BJ (cell line): ENCODE data around the gene LRP1-AS. TPM values are rescaled to one million over a fixed set of nuclear protein-coding genes. Genes with fewer than 3 reads are reported as not detected.

Experiments
- CTCF ChIA-PET: fragments of 350-600 bp; formaldehyde crosslinking; extraction: SDS; loops from one replicate; lab custom pipeline; 2021; ENCODE audit warnings: antibody characterized with exemption, inconsistent platforms; lab: Yijun Ruan, JAX
- POLR2A ChIA-PET: fragments of 300-600 bp; sonication (Branson Sonifier 250); formaldehyde crosslinking; extraction: SDS; loops from one replicate; lab custom pipeline; 2021; ENCODE audit warnings: antibody characterized with exemption; lab: Charles Lee
- DNase-seq: peaks from one replicate; pipeline ENCODE4 v3.0.0-alpha.2; 2011; ENCODE audit warnings: low read depth
- H3K27me3 ChIP-seq: 2 replicates; pipeline ENCODE4 v1.6.0; 2011; ENCODE audit warnings: low read length; ENCODE audit not compliant: control insufficient read depth, insufficient read depth
- H3K36me3 ChIP-seq: 2 replicates; pipeline ENCODE4 v1.5.1; 2011; ENCODE audit warnings: low read length; ENCODE audit not compliant: control insufficient read depth, insufficient read depth
- H3K4me3 ChIP-seq: 2 replicates; pipeline ENCODE4 v1.5.1; 2011; ENCODE audit warnings: low read depth, mild to moderate bottlenecking, control low read depth, low read length
- CTCF ChIP-seq: IDR thresholded peaks from 2 replicates; pipeline ENCODE4 v1.5.1; 2011; ENCODE audit warnings: low read depth, mild to moderate bottlenecking, control low read depth, inconsistent platforms, low read length, moderate library complexity; ENCODE audit not compliant: insufficient read depth
- polyA plus RNA-seq: library from polyadenylated mRNA; depleted of rRNA; stranded (reverse); fragments of >200 nt; gene quantifications from 2 replicates; pipeline ENCODE4 v1.2.3, GENCODE V29; 2011

LRP1-AS gene
- polyA plus RNA-seq, 1 experiment, result not detected

- H3K27me3 ChIP-seq, result no peaks in the 10 kb centered on the region
- TF ChIP-seq CTCF, result no peak
- peaks cover 16% of the 10 kb centered on the region for H3K36me3 ChIP-seq
- ChIA-PET CTCF (interaction anchor here (0.7 to 10.0 kb wide), 36 partner anchors 11 to 543 kb away, joined by 3 to 199 read pairs (median 6); partner anchors contain the start of genes LRP1, LRP1-AS, MYO1A and NAB2), POLR2A (interaction anchor here (0.5 to 1.7 kb wide), 7 partner anchors 9 to 42 kb away, joined by 3 to 20 read pairs (median 8); partner anchors contain the start of genes LRP1 and NAB2)
- peak within 1 kb of the TSS; percentile 73 for H3K4me3 ChIP-seq
- no peak for DNase-seq
Observed at GRCh38 chr12:57111031-57111734, 36.2 kb downstream of the LRP1-AS start, which contains the start of gene STAT6. TSS of gene STAT6 (minus strand) at chr12:57111362. CDS start at chr12:57108278, 3,084 bp downstream.

- POLR2A ChIA-PET, result interaction anchor here (0.5 to 1.6 kb wide), 2 partner anchors 22 to 25 kb away, joined by 12 to 20 read pairs; partner anchors contain the start of gene NAB2
Observed at GRCh38 chr12:57110104-57111030, 37.1 kb downstream of the LRP1-AS start.

DNA sequence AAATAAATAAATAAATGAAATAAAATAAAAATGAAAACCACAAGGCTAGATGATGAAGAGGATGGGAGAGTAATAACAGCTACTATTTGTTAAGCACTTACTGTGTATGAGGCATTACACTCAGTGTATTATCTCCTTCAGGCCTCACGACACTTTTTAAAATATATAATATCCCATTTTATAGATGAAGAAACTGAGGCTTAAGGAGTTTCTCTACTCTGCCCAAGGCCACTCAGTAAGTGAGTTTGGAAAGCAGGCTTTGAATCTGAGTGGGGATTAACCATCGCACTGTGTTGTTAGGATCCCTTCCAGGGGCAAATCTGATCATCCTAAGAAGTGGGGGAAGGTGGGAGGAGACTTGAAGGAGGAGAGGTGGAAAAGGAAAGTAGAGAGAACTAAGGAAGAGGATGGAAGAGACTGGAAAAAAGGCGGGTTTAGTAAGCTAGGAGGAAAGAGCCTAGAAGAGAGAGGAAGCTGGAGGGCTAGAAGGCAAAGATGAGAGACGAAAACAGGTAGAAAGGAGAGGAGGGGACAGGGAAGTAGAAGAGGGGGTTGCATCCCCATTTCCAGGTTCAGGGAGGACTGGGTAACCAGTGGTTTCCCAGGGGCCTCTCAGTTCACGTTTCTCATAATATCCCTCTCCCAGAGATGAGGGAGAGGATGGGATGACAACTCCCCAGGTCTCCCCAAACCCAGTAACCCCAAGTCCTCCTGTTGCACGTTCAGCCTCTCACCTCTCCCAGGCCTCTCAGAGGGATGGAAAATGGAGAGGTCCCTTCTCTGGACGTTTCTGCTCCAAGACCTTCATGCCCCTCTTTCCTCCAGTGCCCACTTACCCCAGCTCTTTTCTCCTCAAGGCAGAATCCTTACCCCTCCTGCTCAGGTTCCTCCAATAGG, 38.0 kb downstream of the LRP1-AS start:
- ChIA-PET POLR2A (no interaction called here), CTCF (interaction anchor here (1.0 to 10.0 kb wide), 4 partner anchors 15 to 74 kb away, joined by 5 to 199 read pairs (median 98); partner anchors contain the start of gene NAB2)
- no peaks in the 10 kb centered on the region for H3K27me3 ChIP-seq
- H3K4me3 ChIP-seq, result peak overlapping the region; percentile 73
- peaks cover 27% of the 10 kb centered on the region for H3K36me3 ChIP-seq
- DNase-seq, result no peak
- TF ChIP-seq CTCF, result no peak

More at GRCh38 chr12:57110104-57111030, 37.1 kb downstream of the LRP1-AS start:
- peaks cover 22% of the 10 kb centered on the region for H3K36me3 ChIP-seq
- DNase-seq, result no peak
- peak; percentile 5; the same call in 1 of the 2 replicates for TF ChIP-seq CTCF
- H3K4me3 ChIP-seq, result peak overlapping the region; percentile 73
- no peaks in the 10 kb centered on the region for H3K27me3 ChIP-seq
- CTCF ChIA-PET, result interaction anchor here (0.7 to 10.0 kb wide), 17 partner anchors 12 to 132 kb away, joined by 3 to 199 read pairs (median 18); partner anchors contain the start of genes LRP1, LRP1-AS, NAB2 and NEMP1

DNA sequence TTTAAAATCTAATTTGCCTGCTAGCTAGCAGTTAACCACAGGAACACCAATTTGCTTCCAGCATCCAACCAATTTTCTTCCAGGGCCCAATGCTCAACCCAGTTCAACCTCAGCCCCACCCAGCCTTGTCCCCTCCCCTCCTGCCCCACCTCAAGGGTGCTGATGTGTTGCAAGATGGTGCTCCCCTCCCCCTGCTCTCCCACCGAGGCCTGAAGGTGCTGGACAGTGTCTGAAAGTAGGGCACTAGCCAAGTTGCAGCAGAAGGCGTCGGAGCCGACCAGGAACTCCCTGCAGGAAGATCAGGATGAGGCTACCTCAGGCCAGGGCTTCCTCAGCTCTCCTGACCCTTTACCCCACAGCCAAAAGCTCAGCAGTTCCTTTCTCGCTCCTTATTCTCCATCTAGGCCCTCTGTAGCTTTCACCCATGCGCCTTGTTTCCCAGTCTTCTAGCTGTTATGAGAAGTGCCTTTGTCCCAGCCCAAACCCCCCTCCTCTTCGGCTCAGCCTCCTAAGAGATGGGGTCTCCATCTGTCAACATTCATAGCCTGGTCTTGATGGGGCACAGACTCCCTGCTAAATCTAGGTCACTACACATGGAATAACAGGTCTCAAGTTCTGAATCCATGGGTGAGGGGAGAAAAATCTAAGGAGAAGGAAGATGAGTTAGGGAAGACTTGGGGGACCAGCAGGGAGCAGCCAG, 39.8 kb downstream of the LRP1-AS start:
- ChIA-PET POLR2A (no interaction called here), CTCF (interaction anchor here (2.4 to 10.0 kb wide), 2 partner anchors 13 to 38 kb away, joined by 8 to 190 read pairs; partner anchors contain the start of gene NAB2)
- DNase-seq, result no peak
- no peak for TF ChIP-seq CTCF
- no peaks in the 10 kb centered on the region for H3K27me3 ChIP-seq
- peaks cover 35% of the 10 kb centered on the region for H3K36me3 ChIP-seq
- H3K4me3 ChIP-seq, result no peak overlapping the region
